ENCODE results near the gene RPUSD1.

RPUSD1 gene

GRCh38 chr16:794853-795466, 6.8 kb upstream of the RPUSD1 start:
- in situ Hi-C loops (cut with MboI; ENCODE audit: low pct_unique_long_range_greater_than_20kb, low sequenced_read_pairs, unreplicated experiment), result no loop called here
- TF ChIP-seq, protein P1, sequence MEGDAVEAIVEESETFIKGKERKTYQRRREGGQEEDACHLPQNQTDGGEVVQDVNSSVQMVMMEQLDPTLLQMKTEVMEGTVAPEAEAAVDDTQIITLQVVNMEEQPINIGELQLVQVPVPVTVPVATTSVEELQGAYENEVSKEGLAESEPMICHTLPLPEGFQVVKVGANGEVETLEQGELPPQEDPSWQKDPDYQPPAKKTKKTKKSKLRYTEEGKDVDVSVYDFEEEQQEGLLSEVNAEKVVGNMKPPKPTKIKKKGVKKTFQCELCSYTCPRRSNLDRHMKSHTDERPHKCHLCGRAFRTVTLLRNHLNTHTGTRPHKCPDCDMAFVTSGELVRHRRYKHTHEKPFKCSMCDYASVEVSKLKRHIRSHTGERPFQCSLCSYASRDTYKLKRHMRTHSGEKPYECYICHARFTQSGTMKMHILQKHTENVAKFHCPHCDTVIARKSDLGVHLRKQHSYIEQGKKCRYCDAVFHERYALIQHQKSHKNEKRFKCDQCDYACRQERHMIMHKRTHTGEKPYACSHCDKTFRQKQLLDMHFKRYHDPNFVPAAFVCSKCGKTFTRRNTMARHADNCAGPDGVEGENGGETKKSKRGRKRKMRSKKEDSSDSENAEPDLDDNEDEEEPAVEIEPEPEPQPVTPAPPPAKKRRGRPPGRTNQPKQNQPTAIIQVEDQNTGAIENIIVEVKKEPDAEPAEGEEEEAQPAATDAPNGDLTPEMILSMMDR (IDR thresholded peaks at IDR 0.05; ENCODE audit: extremely low read depth, insufficient read depth, missing control alignments), result no peak
- DNase-seq (ENCODE audit: low spot score), result no peak

DNA sequence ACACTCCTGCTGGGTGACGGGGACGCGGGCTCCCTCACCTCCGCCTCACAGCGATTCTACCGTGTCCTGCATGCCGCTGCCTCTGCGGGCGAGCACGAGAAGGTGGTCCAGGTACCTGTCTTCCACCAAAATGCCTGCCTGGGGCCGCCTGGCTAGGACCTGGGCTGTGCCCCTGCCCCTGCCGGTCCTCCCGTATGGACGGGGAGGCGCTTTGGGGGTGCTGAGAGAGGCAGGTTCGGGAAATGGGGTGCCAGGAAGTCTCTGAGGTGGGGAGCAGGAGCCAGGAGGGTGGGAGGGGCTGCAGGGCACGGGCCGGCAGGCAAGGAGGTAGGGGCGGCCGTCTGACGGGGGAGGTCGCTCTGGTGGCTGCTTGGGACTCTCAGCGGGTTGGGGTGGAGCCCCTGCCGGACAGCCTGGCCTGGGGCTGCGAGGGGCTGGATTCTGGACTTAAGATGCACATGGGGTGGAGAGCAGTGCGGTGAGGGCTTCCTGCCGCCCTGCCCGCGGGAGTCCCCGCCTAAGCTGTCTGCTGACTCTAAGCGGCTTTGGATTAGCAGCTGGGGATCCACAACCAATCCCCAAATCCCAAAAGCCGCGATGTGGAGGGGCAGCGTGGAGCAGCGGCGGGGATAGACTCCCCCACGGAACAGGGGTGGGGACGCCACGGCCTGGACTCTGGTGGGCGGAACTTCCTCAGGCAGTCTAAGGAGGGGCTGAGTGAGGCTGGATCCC, 6.1 kb upstream of the RPUSD1 start:
- TF ChIP-seq, protein P1 (IDR thresholded peaks at IDR 0.05; ENCODE audit: extremely low read depth, insufficient read depth, missing control alignments), result no peak
- in situ Hi-C loops (cut with MboI; ENCODE audit: low pct_unique_long_range_greater_than_20kb, low sequenced_read_pairs, unreplicated experiment), result no loop called here
- no peak for DNase-seq (ENCODE audit: low spot score)

DNA sequence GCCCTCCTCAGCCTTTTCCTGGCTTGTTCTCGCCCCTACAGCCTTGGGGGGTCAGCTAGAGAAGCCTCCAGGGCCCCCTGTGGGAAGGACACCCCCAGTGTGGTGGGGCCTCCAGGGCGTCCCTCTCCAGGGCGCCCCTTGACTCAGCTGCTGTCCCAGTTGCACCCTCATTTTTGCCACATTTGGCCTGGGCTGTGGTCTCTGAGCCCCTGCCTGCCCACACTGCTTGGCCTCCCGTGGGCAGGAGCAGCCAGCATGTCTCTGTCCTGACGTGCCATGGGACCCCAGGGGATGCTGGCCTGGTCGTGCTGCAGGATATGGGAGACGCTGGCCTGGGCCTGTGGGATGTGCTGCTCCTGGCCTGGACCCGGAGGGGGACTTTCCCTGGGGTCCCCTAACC, 5.2 kb upstream of the RPUSD1 start:
- TF ChIP-seq, protein P1 (IDR thresholded peaks at IDR 0.05; ENCODE audit: extremely low read depth, insufficient read depth, missing control alignments), result no peak
- no peak for DNase-seq (ENCODE audit: low spot score)
- in situ Hi-C loops (cut with MboI; ENCODE audit: low pct_unique_long_range_greater_than_20kb, low sequenced_read_pairs, unreplicated experiment), result no loop called here

DNA sequence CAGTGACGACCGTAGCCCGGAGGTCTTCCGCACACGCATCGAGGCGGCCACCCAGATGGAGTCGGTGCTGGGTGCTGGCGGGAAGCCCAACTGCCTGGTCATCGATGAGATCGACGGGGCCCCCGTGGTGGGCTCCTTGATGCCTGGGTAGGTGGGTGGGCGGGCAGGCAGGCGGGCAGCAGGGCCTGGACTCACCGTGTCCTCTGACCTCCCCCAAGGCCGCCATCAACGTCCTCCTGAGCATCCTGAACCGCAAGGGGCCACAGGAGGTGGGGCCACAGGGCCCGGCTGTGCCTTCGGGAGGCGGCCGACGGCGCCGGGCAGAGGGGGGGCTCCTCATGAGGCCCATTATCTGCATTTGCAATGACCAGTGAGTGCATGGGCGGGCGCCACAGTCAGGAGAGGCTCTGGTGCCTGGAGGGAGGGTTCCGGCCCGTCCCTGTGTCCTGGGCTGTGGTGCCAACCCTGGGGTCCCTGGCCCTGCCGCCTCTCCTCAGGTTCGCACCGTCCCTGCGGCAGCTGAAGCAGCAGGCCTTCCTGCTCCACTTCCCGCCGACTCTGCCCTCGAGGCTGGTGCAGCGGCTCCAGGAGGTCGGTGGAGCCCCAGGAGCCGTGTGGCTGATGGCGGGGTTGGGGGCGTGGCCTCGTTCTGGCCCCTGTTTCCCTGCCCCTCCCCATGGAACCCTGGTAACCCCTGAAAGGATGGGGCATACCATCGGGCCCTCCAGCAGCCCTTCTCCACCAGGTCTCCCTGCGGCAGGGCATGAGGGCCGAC, 4.2 kb upstream of the RPUSD1 start:
- TF ChIP-seq, protein P1 (IDR thresholded peaks at IDR 0.05; ENCODE audit: extremely low read depth, insufficient read depth, missing control alignments), result no peak
- no peak for DNase-seq (ENCODE audit: low spot score)
- in situ Hi-C loops (cut with MboI; ENCODE audit: low pct_unique_long_range_greater_than_20kb, low sequenced_read_pairs, unreplicated experiment), result no loop called here

DNA sequence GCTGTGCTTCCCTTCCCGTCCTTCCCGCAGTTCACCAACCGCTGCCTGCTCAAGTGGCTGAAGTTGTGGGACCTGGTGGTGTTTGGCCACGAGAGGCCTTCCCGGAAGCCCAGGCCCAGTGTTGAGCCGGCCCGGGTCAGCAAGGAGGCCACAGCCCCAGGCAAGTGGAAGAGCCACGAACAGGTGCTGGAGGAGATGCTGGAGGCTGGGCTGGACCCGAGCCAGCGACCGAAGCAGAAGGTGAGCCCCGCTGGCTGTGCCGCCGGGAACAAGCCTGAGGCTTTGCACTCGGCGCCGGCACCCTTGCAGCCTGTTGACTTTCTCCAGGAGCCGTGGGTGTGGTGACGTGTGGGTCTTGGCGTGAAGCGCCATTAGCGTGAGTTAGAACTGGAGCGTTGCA, 3.0 kb upstream of the RPUSD1 start:
- no peak for DNase-seq (ENCODE audit: low spot score)
- in situ Hi-C loops (cut with MboI; ENCODE audit: low pct_unique_long_range_greater_than_20kb, low sequenced_read_pairs, unreplicated experiment), result no loop called here
- TF ChIP-seq, protein P1 (IDR thresholded peaks at IDR 0.05; ENCODE audit: extremely low read depth, insufficient read depth, missing control alignments), result no peak

- in situ Hi-C loops (cut with MboI; ENCODE audit: low pct_unique_long_range_greater_than_20kb, low sequenced_read_pairs, unreplicated experiment), result no loop called here
- TF ChIP-seq, protein P1 (IDR thresholded peaks at IDR 0.05; ENCODE audit: extremely low read depth, insufficient read depth, missing control alignments), result no peak
- no peak for DNase-seq (ENCODE audit: low spot score)
Measured at GRCh38 chr16:790086-790485, 1.9 kb upstream of the RPUSD1 start.

All from GM13977 (cell line).